KG1 (cell line): ENCODE results near the gene FBXO42.

Experiments used
- DNase-seq: peaks from one replicate; lab custom pipeline; 2025; lab: John Stamatoyannopoulos, UW

FBXO42 gene

DNA sequence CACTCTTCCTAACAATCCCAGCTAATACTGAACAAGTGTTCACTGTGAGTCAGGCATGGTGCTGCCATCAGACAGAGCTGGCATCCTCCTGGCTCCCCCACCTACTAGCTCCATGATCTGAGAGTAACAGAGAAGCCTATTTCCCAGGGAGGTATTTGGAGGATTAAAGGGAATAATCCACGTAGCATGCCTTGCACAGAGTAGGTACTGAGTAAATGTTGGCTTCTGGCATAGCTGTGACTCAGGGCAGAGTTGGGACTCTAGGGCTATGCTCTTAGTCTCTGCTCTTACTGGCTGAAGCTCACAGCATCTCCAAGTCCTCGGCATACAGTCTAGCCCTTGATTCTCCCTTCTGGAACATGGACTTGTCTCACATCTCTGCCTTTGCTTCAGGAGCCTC is 148.1 kb downstream of the FBXO42 start:
- no peak for DNase-seq

DNA sequence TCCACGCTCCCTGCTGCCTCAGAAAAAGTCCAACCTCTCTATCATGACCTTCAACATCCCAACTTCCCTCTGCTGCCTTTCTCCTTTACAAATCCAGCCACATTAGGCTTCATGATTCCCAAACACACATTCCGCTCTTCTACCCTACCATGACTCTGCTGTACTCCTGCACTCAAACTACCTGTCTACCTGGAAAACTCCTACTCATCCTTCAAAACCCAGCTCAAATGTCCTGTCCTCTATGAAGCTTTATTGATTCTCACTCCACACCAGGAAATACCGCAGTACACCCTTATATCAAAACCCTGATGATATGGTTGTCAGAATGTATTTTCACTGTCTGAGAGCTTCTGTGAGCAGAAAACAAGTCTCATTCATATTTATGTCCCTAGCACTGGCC is 148.7 kb downstream of the FBXO42 start:
- DNase-seq: no peak

DNA sequence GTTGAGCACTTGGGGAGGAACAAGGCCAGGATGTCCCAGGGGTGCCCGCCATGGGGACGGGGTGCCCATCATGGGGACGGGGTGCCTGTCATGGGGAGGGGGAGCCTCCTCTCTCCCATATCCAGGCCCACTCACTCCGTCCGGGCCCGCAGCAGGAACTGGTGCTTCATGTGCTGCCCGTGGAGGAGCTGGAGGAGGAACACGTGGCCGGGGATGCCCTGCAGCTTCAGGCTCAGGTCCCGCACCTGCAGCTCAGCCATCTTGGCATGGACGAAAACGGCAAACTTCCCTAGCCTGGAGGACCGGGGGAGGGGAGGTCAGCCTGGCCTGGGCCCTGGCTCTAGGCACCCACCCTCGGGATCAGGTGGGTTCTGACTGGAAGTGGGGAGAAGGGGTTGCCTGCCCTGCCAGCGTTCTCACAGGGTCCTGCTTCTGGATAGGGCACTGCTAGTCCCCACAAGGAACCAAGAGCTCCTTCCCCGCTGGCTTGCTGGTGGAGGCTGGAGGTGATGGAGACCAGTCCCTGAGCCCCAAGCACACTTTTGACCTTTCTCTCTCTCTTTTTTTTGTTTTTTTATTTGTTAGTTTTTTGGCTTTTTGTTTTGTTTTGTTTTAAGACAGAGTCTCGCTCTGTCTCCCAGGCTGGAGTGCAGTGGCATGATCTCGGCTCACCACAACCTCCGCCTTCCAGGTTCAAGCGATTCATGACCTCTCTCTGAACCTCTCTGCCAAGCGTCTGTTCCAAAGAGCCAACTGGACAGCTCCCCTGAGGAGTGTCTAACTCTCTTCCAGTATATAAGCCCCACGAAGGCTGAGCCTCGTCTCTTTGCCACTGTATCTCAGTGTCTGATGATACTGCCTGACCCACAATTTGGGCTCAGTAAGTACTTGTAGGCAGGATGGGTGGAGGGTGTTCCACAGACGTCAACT is 149.7 kb downstream of the FBXO42 start:
- DNase-seq: no peak

DNA sequence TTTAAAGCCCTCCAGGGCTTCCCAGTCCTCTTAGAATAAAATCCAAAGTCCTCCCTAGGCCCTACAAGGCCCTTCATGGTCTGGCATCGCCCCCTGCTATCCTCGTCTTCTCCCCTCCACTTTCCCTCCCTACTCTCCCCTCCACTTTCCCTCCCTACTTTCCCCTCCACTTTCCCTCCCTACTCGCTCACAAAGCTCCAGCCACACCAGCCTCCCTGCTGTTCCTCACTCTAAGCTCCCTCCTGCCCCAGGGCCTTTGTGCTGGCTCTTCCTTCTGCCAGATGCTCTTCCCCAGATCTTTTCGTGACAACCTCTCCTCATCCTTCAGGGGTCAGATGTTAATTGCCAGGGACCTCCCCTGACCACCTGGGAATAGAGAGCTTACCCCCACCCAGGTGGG is 152.6 kb downstream of the FBXO42 start:
- DNase-seq: no peak

DNA sequence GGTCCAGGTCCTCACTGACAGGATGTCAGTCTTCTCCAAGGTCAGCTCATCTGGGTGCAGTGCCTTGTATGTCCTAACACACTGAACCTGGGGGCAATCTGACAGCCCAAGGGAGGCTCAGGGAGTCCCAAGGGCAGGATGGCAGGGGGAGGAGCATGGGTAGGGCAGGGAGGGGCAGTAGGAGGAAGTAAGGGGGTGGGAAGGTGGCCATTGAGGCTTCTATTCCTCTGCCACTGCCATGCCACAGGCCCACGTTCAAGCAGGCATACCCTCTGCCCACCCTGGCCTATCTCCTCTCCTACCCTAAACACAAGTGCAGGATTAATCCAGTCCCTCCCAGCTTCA is 153.2 kb downstream of the FBXO42 start:
- no peak for DNase-seq

DNA sequence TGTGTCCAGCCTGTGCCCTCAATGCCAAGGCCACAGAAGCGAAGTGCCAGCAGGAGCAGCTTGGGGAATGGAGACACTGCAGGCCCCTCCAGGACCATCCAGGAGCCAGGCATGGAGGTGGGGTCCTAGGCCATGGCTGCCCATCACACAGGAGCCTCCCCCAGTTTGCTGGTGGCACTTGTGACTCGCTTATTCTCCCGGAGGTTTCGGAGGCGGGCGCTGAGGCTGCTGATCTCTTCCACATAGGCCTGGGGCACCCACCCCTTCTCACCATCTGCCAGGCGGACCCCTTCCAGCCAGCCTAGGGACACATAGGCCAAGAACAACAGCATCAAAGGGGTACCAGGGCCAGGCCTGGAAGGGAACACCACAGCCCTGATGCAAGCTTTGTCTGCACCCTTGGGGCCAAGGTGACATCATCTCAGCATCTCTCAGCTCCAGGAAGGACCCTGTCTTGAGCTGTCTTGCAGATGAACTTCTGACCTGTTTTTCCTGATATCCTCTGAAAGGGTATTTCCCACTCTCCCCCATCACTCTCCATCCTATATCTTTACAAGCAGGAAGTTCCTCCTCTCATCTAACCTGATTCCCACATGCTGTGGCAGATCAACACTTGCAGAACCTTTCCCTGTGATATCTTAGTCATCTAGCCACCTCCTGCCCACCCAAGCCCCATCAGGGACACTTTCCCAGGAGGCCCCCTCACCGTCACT is 153.7 kb downstream of the FBXO42 start:
- DNase-seq: no peak

DNA sequence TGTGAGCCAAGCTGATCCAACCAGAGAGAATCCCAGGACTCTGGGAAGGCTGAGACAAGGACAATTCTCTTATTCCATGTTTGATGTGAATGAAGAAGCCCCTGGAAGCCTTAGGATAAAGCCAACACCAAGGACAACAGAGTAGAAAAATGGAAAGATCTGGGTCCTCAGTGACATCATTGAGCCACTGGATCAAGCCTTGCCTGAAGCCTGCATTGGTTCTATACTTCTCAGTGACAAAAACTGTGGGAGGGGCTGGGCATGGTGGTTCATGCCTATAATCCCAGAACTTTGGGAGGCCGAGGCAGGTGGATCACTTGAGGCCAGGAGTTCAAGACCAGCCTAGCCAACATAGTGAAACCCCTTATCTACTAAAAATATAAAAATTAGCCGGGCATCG is 155.4 kb downstream of the FBXO42 start:
- no peak for DNase-seq
